H1 (cell line): Measurements from ENCODE around the gene ITGB5. TPM values are rescaled to one million over a fixed set of nuclear protein-coding genes. Genes with fewer than 3 reads are reported as not detected.
A peak's percentile ranks its signal among the peaks of the same experiment; 100 is the strongest.

ENCODE experiments used
- CTCF ChIA-PET: fragments of 300-600 bp; sonication (Branson Sonifier 250); formaldehyde crosslinking; loops from one replicate; lab custom pipeline; 2021; ENCODE audit not compliant: partially characterized antibody; lab: Charles Lee
- POLR2A ChIA-PET: fragments of 300-600 bp; sonication (Branson Sonifier 250); formaldehyde crosslinking; loops from one replicate; lab custom pipeline; 2021; ENCODE audit warnings: inconsistent platforms; ENCODE audit not compliant: partially characterized antibody; lab: Charles Lee
- DNase-seq, 2 experiments: peaks; one replicate each; pipeline versions ENCODE4 v3.0.0 to v3.0.0-alpha.2; 2010 to 2022; ENCODE audit warnings: low spot score in 2 of 2, low read depth in 1 of 2, mixed read lengths in 1 of 2
- FAIRE-seq: peaks from 2 replicates; lab custom pipeline; 2011; peaks lifted over from hg19 to GRCh38; lab: Jason Lieb, UNC
- H2AFZ ChIP-seq: 2 replicates; pipeline ENCODE4 v1.8.1; 2012; ENCODE audit warnings: low read length, inconsistent platforms
- H2AK5ac ChIP-seq: 2 replicates; pipeline ENCODE4 v1.6.1; 2013; ENCODE audit warnings: low read depth, low read length
- H2BK120ac ChIP-seq: replicated peaks from 2 replicates; pipeline ENCODE3; 2013; ENCODE audit warnings: low read depth, low read length, inconsistent platforms
- H2BK12ac ChIP-seq: 2 replicates; pipeline ENCODE4 v1.6.1; 2013; ENCODE audit warnings: low read depth, low read length
- H2BK15ac ChIP-seq: 2 replicates; pipeline ENCODE4 v1.6.1; 2013; ENCODE audit warnings: low read length
- H2BK20ac ChIP-seq: 2 replicates; pipeline ENCODE4 v1.6.1; 2013; ENCODE audit warnings: low read length
- H2BK5ac ChIP-seq: 2 replicates; pipeline ENCODE4 v1.6.1; 2013; ENCODE audit warnings: low read depth, low read length
- H3K14ac ChIP-seq: 2 replicates; pipeline ENCODE4 v1.6.1; 2013; ENCODE audit warnings: inconsistent platforms; ENCODE audit not compliant: insufficient read length
- H3K18ac ChIP-seq: 2 replicates; pipeline ENCODE4 v1.6.1; 2013; ENCODE audit warnings: low read length; ENCODE audit errors: extremely low read depth
- H3K23ac ChIP-seq: 2 replicates; pipeline ENCODE4 v1.6.1; 2013; ENCODE audit warnings: inconsistent platforms; ENCODE audit not compliant: insufficient read length
- H3K23me2 ChIP-seq: 2 replicates; pipeline ENCODE4 v1.6.1; 2013; ENCODE audit warnings: low read depth, low read length
- H3K27ac ChIP-seq: 2 replicates; pipeline ENCODE4 v1.6.1; 2011; ENCODE audit warnings: low read depth, low read length, inconsistent platforms
- H3K27me3 ChIP-seq, 4 experiments: replicated peaks in 1 of 4; 1 replicate in 1 of 4; 2 replicates in 3 of 4; pipeline versions ENCODE4 v1.6.1 to v1.8.1; 2011 to 2013; ENCODE audit warnings: low read length in 3 of 4, mild to moderate bottlenecking in 3 of 4, inconsistent platforms in 2 of 4, mixed read lengths in 2 of 4, moderate library complexity in 1 of 4; ENCODE audit not compliant: control insufficient read depth in 3 of 4, insufficient read depth in 3 of 4; ENCODE audit errors: extremely low read depth in 1 of 4
- H3K36me3 ChIP-seq, 4 experiments: 2 replicates each; pipeline versions ENCODE4 v1.6.1 to v1.8.1; 2011 to 2013; ENCODE audit warnings: mild to moderate bottlenecking in 4 of 4, low read length in 3 of 4, moderate library complexity in 2 of 4, control low read depth in 1 of 4, inconsistent platforms in 1 of 4; ENCODE audit not compliant: insufficient read depth in 4 of 4, control insufficient read depth in 2 of 4
- H3K4ac ChIP-seq: replicated peaks from 2 replicates; pipeline ENCODE3; 2013; ENCODE audit warnings: low read length, low read depth, mixed read lengths, inconsistent platforms; ENCODE audit not compliant: insufficient read length
- H3K4me1 ChIP-seq, 4 experiments: replicated peaks in 1 of 4; 1 replicate in 1 of 4; 2 replicates in 3 of 4; pipeline versions ENCODE4 v1.6.1 to v1.8.1; 2011 to 2013; ENCODE audit warnings: low read length in 3 of 4, inconsistent platforms in 2 of 4, mixed read lengths in 1 of 4; ENCODE audit not compliant: insufficient read depth in 4 of 4, control insufficient read depth in 3 of 4
- H3K4me2 ChIP-seq, 2 experiments: 2 replicates each; pipeline versions ENCODE4 v1.6.1 to v1.8.1; 2011 to 2013; ENCODE audit warnings: low read depth in 2 of 2, low read length in 2 of 2, control low read depth in 1 of 2, inconsistent platforms in 1 of 2, mild to moderate bottlenecking in 1 of 2; ENCODE audit not compliant: insufficient read depth in 1 of 2
- H3K4me3 ChIP-seq, 4 experiments: fragments of 200-600, 300-600 bp in 1 of 4; sonication (generic), shearing (Covaris generic), sonication (Bioruptor Twin) in 1 of 4; 2 replicates each; pipeline versions ENCODE4 v1.5.1 to v1.8.1; 2011 to 2016; ENCODE audit warnings: low read length in 4 of 4, low read depth in 3 of 4, control low read depth in 2 of 4, inconsistent platforms in 2 of 4, mild to moderate bottlenecking in 2 of 4, mixed read lengths in 1 of 4, moderate library complexity in 1 of 4; ENCODE audit not compliant: insufficient read depth in 2 of 4; ENCODE audit errors: extremely low read depth in 1 of 4
- H3K56ac ChIP-seq: replicated peaks from 2 replicates; pipeline ENCODE3; 2013; ENCODE audit warnings: low read depth, mild to moderate bottlenecking, mixed read lengths, low read length, inconsistent platforms; ENCODE audit not compliant: insufficient read length
- H3K79me1 ChIP-seq: 2 replicates; pipeline ENCODE4 v1.6.1; 2013; ENCODE audit warnings: low read depth, low read length, control low read depth
- H3K79me2 ChIP-seq, 2 experiments: 2 replicates each; pipeline versions ENCODE4 v1.6.1 to v1.8.1; 2012 to 2013; ENCODE audit warnings: low read length in 2 of 2, mild to moderate bottlenecking in 2 of 2, inconsistent platforms in 1 of 2; ENCODE audit not compliant: insufficient read depth in 2 of 2, control insufficient read depth in 1 of 2
- H3K9ac ChIP-seq, 4 experiments: replicated peaks in 1 of 4; 1 replicate in 1 of 4; 2 replicates in 3 of 4; pipeline versions ENCODE4 v1.6.1 to v1.8.1; 2011 to 2013; ENCODE audit warnings: low read depth in 3 of 4, low read length in 3 of 4, control low read depth in 2 of 4, mild to moderate bottlenecking in 2 of 4, moderate library complexity in 2 of 4, inconsistent platforms in 1 of 4; ENCODE audit errors: extremely low read depth in 1 of 4
- H3K9me3 ChIP-seq, 2 experiments: 2 replicates each; pipeline versions ENCODE4 v1.6.1 to v1.8.1; 2012 to 2013; ENCODE audit warnings: mild to moderate bottlenecking in 2 of 2, moderate library complexity in 2 of 2, control low read depth in 1 of 2, inconsistent platforms in 1 of 2, low read depth in 1 of 2, low read length in 1 of 2, mixed read lengths in 1 of 2; ENCODE audit not compliant: insufficient read depth in 2 of 2
- H4K20me1 ChIP-seq, 2 experiments: replicated peaks in 1 of 2; 2 replicates each; pipeline versions ENCODE3 to v1.8.1; 2011 to 2013; ENCODE audit warnings: inconsistent platforms in 2 of 2, low read length in 2 of 2, mild to moderate bottlenecking in 1 of 2; ENCODE audit not compliant: insufficient read depth in 2 of 2, control insufficient read depth in 1 of 2
- H4K5ac ChIP-seq: 2 replicates; pipeline ENCODE4 v1.6.1; 2013; ENCODE audit warnings: low read length, low read depth, mixed read lengths, inconsistent platforms; ENCODE audit not compliant: insufficient read length
- H4K8ac ChIP-seq: 2 replicates; pipeline ENCODE4 v1.8.0; 2013; ENCODE audit warnings: mild to moderate bottlenecking, moderate library complexity, low read length, inconsistent platforms; ENCODE audit not compliant: insufficient read depth; ENCODE audit errors: extremely low read depth
- H4K91ac ChIP-seq: replicated peaks from 2 replicates; pipeline ENCODE3; 2013; ENCODE audit warnings: low read length, mixed read lengths, inconsistent platforms; ENCODE audit not compliant: insufficient read length
- WGBS, 2 experiments: shearing (Covaris generic) in 1 of 2; methylation state at CpG; one replicate each; pipeline versions ENCODE4 v1.1.6 to v1.1.7; 2013 to 2015; ENCODE audit warnings: low lambda C conversion rate in 2 of 2, mixed read lengths in 2 of 2, inconsistent platforms in 1 of 2, low coverage in 1 of 2, missing lambda C conversion rate in 1 of 2; ENCODE audit not compliant: insufficient replicate concordance in 2 of 2, insufficient coverage in 1 of 2, insufficient read length in 1 of 2; ENCODE audit errors: extremely low coverage in 1 of 2, missing lambda C conversion rate in 1 of 2; 5-methylcytosine and 5-hydroxymethylcytosine counted together
- polyA plus RNA-seq, 7 experiments: library from polyadenylated mRNA; depleted of rRNA in 3 of 7; stranded (reverse) in 5 of 7; unstranded in 2 of 7; fragments of >200 nt in 5 of 7; fragments of 200-250 nt in 2 of 7; gene quantifications; 1 replicate in 5 of 7; 2 replicates in 1 of 7; 4 replicates in 1 of 7; pipeline versions ENCODE4 v1.2.1 to v1.2.3, GENCODE V29; 2011 to 2013; ENCODE audit warnings: missing spikeins in 2 of 7, mixed read lengths in 2 of 7
- total RNA-seq: library from RNA; stranded (reverse); fragmentation: NEBNext Ultra II Directional; extraction: Animal tissue kit (Norgen Biotek cat#: 25700); gene quantifications from 2 replicates; pipeline ENCODE4 v1.2.1, GENCODE V29; 2021

The ITGB5 gene
- total and polyA plus RNA-seq, 2 of the 8 experiments (the other 6 are each of a cell fraction or from before 2014, with no cell fraction given) = 101 to 268 TPM

DNA sequence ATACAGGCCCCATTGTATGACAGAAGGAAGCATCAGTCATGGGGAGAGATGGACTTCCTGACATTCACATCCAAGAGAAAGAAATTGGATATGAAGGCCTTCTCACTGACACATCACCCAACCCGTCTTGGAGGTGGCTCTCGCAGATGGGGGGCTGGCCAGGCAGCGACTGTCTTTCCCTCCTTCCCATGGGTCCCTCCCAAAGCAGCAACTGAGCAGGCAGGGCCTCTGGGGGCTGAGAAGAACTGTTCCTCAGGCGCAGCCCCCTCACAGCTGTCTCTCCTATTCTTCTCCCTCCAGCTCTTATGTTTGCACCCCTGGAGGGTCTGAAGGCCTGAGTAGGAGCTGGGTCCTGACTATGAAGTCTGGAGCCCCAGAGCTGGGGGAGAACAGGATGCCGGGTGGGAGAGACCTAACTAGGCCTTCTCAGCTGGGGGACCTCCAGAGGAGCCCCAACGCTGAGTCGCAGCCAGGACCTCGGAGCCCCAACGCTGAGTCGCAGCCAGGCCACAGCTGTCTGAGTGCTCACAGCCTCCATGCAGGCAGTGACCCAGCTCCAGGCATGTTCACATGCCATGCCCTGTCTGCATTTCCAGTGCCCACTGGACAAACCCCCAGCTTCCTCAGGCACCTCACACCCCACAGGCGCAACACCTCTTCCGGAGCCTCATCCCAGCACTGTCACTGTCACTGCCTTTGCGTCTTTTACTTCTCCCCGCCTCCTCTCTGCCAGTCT, 127.3 kb downstream of the ITGB5 start:
- Histone ChIP-seq H3K9me3 (no peaks in the 10 kb centered on the region), H2BK15ac (peak overlapping the region; percentile 36), H3K4me1 (peaks cover 0 to 3% (median 0%) of the 10 kb centered on the region in 4 experiments; a peak in 3 of 7 replicates), H3K27ac (no peak overlapping the region), H2AFZ (no peak overlapping the region), H3K4me3 (no peak overlapping the region), H2AK5ac (no peak overlapping the region; the same call in 1 of the 2 replicates), H3K27me3 (no peaks in the 10 kb centered on the region; a peak in 1 of 7 replicates), H4K91ac (peak overlapping the region; percentile 52), H3K4ac (no peak overlapping the region), H4K8ac (peak overlapping the region; percentile 32; the same call in 1 of the 2 replicates), H3K18ac (no peak overlapping the region; the same call in 1 of the 2 replicates), H4K20me1 (no peaks in the 10 kb centered on the region), H3K4me2 (no peak overlapping the region), H4K5ac (no peak overlapping the region), H2BK20ac (no peak overlapping the region), H2BK12ac (peak overlapping the region; percentile 71; the same call in 1 of the 2 replicates), H2BK5ac (peak overlapping the region; percentile 63; the same call in 1 of the 2 replicates), H2BK120ac (no peak overlapping the region), H3K79me2 (no peaks in the 10 kb centered on the region), H3K9ac (no peak overlapping the region), H3K23ac (no peak overlapping the region), H3K36me3 (peaks cover 5 to 19% (median 16%) of the 10 kb centered on the region in 4 experiments; a peak in 5 of 8 replicates), H3K56ac (no peak overlapping the region), H3K23me2 (no peaks in the 10 kb centered on the region), H3K14ac (no peak overlapping the region), H3K79me1 (no peaks in the 10 kb centered on the region)
- DNase-seq (no peak), FAIRE-seq (no peak)
- 89% methylated on average over 14 of the region's 14 CpGs; no CpG with 5 or more reads in 1 of the 2 experiments for WGBS, 2 experiments
- ChIA-PET POLR2A (interaction anchor here (0.8 to 2.7 kb wide), 10 partner anchors 12 to 168 kb away, joined by 3 to 11 read pairs (median 6); partner anchors contain the start of genes ITGB5 and UMPS), CTCF (interaction anchor here (0.6 to 11.6 kb wide), 33 partner anchors 10 to 273 kb away, joined by 3 to 173 read pairs (median 4); no protein-coding TSS in a partner anchor)
